ENCODE data around the gene PIK3R3.

PIK3R3 gene

GRCh38 chr1:46148318-46148717 lies 15.9 kb upstream of the PIK3R3 start:
- no peaks in the 10 kb centered on the region for H3K4me1 ChIP-seq (ENCODE audit: control insufficient read depth, insufficient read depth, low read length)
- H3K4me3 ChIP-seq (ENCODE audit: low read length), result no peak overlapping the region
- H3K36me3 ChIP-seq (ENCODE audit: control insufficient read depth, insufficient read depth, low read length), result no peaks in the 10 kb centered on the region
- H3K27ac ChIP-seq (ENCODE audit: low read depth, low read length), result no peak overlapping the region
- no peaks in the 10 kb centered on the region for H3K27me3 ChIP-seq (ENCODE audit: control insufficient read depth, insufficient read depth, low read length)
- no peak overlapping the region for H3K9ac ChIP-seq (ENCODE audit: low read length)

GRCh38 chr1:46137916-46138315 lies 5.5 kb upstream of the PIK3R3 start:
- no peaks in the 10 kb centered on the region for H3K27me3 ChIP-seq (ENCODE audit: control insufficient read depth, insufficient read depth, low read length)
- H3K4me1 ChIP-seq (ENCODE audit: control insufficient read depth, insufficient read depth, low read length), result peaks cover 8% of the 10 kb centered on the region
- no peak overlapping the region for H3K4me3 ChIP-seq (ENCODE audit: low read length)
- no peak overlapping the region for H3K9ac ChIP-seq (ENCODE audit: low read length)
- H3K27ac ChIP-seq (ENCODE audit: low read depth, low read length), result no peak overlapping the region
- no peaks in the 10 kb centered on the region for H3K36me3 ChIP-seq (ENCODE audit: control insufficient read depth, insufficient read depth, low read length)

DNA sequence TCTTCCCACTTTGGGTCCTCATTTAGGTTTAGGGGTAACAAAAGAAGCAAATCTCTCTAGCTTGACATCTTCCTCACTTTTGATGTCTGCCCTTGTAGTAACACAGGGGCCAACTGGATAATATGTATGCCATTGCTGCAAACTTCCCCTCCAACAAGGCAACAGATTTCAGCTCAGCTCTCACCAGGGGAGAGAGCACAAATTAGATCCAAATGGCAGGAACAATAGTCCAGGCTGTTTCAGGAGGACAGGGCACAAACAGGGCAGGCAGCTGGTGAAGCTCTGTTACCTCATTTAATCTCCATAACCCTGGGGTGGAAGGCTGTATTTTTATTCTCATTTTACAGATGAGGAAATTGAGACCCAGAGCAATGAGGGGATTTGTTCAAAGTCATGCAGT lies 4.3 kb upstream of the PIK3R3 start:
- H3K36me3 ChIP-seq (ENCODE audit: control insufficient read depth, insufficient read depth, low read length), result no peaks in the 10 kb centered on the region
- H3K4me3 ChIP-seq (ENCODE audit: low read length), result no peak overlapping the region
- H3K27ac ChIP-seq (ENCODE audit: low read depth, low read length), result no peak overlapping the region
- H3K27me3 ChIP-seq (ENCODE audit: control insufficient read depth, insufficient read depth, low read length), result no peaks in the 10 kb centered on the region
- H3K4me1 ChIP-seq (ENCODE audit: control insufficient read depth, insufficient read depth, low read length), result peaks cover 8% of the 10 kb centered on the region
- no peak overlapping the region for H3K9ac ChIP-seq (ENCODE audit: low read length)

- no peaks in the 10 kb centered on the region for H3K27me3 ChIP-seq (ENCODE audit: control insufficient read depth, insufficient read depth, low read length)
- no peak overlapping the region for H3K9ac ChIP-seq (ENCODE audit: low read length)
- peak overlapping the region; percentile 41 for H3K27ac ChIP-seq (ENCODE audit: low read depth, low read length)
- H3K36me3 ChIP-seq (ENCODE audit: control insufficient read depth, insufficient read depth, low read length), result no peaks in the 10 kb centered on the region
- H3K4me1 ChIP-seq (ENCODE audit: control insufficient read depth, insufficient read depth, low read length), result peaks cover 8% of the 10 kb centered on the region
- no peak overlapping the region for H3K4me3 ChIP-seq (ENCODE audit: low read length)
These were observed 2.4 kb upstream of the PIK3R3 start for GRCh38 chr1:46134660-46135331.

- H3K4me3 ChIP-seq (ENCODE audit: low read length), result peak overlapping the region; percentile 61
- H3K27me3 ChIP-seq (ENCODE audit: control insufficient read depth, insufficient read depth, low read length), result no peaks in the 10 kb centered on the region
- peaks cover 8% of the 10 kb centered on the region for H3K4me1 ChIP-seq (ENCODE audit: control insufficient read depth, insufficient read depth, low read length)
- no peaks in the 10 kb centered on the region for H3K36me3 ChIP-seq (ENCODE audit: control insufficient read depth, insufficient read depth, low read length)
- H3K27ac ChIP-seq (ENCODE audit: low read depth, low read length), result peak overlapping the region; percentile 89
- no peak overlapping the region for H3K9ac ChIP-seq (ENCODE audit: low read length)
These were observed 1.4 kb upstream of the PIK3R3 start for GRCh38 chr1:46133781-46134350.

GRCh38 chr1:46133181-46133658 lies 791 bp upstream of the PIK3R3 start:
- H3K9ac ChIP-seq (ENCODE audit: low read length), result peak overlapping the region; percentile 19
- peak overlapping the region; percentile 61 for H3K4me3 ChIP-seq (ENCODE audit: low read length)
- H3K27ac ChIP-seq (ENCODE audit: low read depth, low read length), result peak overlapping the region; percentile 89
- peaks cover 8% of the 10 kb centered on the region for H3K4me1 ChIP-seq (ENCODE audit: control insufficient read depth, insufficient read depth, low read length)
- H3K27me3 ChIP-seq (ENCODE audit: control insufficient read depth, insufficient read depth, low read length), result no peaks in the 10 kb centered on the region
- no peaks in the 10 kb centered on the region for H3K36me3 ChIP-seq (ENCODE audit: control insufficient read depth, insufficient read depth, low read length)

GRCh38 chr1:46131712-46132528 lies 509 bp downstream of the PIK3R3 start:
- Histone ChIP-seq H3K27me3 (ENCODE audit: control insufficient read depth, insufficient read depth, low read length) (no peaks in the 10 kb centered on the region), H3K27ac (ENCODE audit: low read depth, low read length) (peak overlapping the region; percentile 93), H3K9ac (ENCODE audit: low read length) (peak overlapping the region; percentile 25), H3K36me3 (ENCODE audit: control insufficient read depth, insufficient read depth, low read length) (no peaks in the 10 kb centered on the region), H3K4me3 (ENCODE audit: low read length) (peak overlapping the region; percentile 61), H3K4me1 (ENCODE audit: control insufficient read depth, insufficient read depth, low read length) (peaks cover 8% of the 10 kb centered on the region)

- no peak overlapping the region for H3K9ac ChIP-seq (ENCODE audit: low read length)
- H3K36me3 ChIP-seq (ENCODE audit: control insufficient read depth, insufficient read depth, low read length), result no peaks in the 10 kb centered on the region
- H3K27me3 ChIP-seq (ENCODE audit: control insufficient read depth, insufficient read depth, low read length), result no peaks in the 10 kb centered on the region
- H3K4me3 ChIP-seq (ENCODE audit: low read length), result peak overlapping the region; percentile 56
- H3K4me1 ChIP-seq (ENCODE audit: control insufficient read depth, insufficient read depth, low read length), result peaks cover 8% of the 10 kb centered on the region
- no peak overlapping the region for H3K27ac ChIP-seq (ENCODE audit: low read depth, low read length)
These were observed 1.3 kb downstream of the PIK3R3 start for GRCh38 chr1:46131093-46131492.

DNA sequence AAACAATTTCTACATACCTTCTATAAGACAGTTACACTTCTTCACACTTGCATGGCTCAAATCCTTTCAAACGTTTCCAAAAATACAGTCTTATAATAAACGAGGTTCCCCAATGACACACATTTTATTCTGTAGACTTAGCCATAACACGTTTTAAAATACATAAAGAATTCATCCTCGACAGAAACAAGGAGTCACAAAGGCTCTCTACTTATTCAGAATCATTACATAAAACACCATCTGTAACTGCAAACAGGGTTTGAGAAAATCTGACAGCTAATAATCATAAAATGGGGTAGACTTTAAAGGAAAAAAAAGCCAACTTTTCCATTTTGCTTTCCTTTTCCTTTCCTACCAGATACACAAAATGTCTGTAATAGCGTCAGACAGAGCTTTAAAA lies 1.8 kb downstream of the PIK3R3 start:
- H3K4me3 ChIP-seq (ENCODE audit: low read length), result peak overlapping the region; percentile 56
- no peak overlapping the region for H3K27ac ChIP-seq (ENCODE audit: low read depth, low read length)
- peaks cover 8% of the 10 kb centered on the region for H3K4me1 ChIP-seq (ENCODE audit: control insufficient read depth, insufficient read depth, low read length)
- H3K27me3 ChIP-seq (ENCODE audit: control insufficient read depth, insufficient read depth, low read length), result no peaks in the 10 kb centered on the region
- H3K9ac ChIP-seq (ENCODE audit: low read length), result no peak overlapping the region
- no peaks in the 10 kb centered on the region for H3K36me3 ChIP-seq (ENCODE audit: control insufficient read depth, insufficient read depth, low read length)

DNA sequence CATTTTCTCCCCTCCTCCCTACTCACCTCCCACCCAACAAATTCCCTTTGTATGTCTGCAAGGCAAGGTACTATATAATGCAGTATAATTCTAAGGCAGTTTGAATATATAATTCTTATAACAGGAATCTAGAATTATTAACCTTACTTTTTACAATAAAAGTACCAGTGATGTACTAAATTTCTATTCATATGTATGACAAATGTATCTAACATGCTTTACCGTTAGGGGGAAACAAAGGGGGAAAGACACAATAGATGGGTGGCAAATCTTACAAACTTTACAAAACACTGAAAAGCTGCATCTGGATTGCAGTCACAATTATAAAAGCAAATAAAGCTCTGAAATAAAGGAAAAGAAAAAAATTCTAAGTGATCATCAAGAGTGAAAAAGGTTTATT lies 2.3 kb downstream of the PIK3R3 start:
- Histone ChIP-seq H3K4me3 (ENCODE audit: low read length) (peak overlapping the region; percentile 56), H3K36me3 (ENCODE audit: control insufficient read depth, insufficient read depth, low read length) (no peaks in the 10 kb centered on the region), H3K27ac (ENCODE audit: low read depth, low read length) (no peak overlapping the region), H3K4me1 (ENCODE audit: control insufficient read depth, insufficient read depth, low read length) (peaks cover 5% of the 10 kb centered on the region), H3K27me3 (ENCODE audit: control insufficient read depth, insufficient read depth, low read length) (no peaks in the 10 kb centered on the region), H3K9ac (ENCODE audit: low read length) (no peak overlapping the region)

DNA sequence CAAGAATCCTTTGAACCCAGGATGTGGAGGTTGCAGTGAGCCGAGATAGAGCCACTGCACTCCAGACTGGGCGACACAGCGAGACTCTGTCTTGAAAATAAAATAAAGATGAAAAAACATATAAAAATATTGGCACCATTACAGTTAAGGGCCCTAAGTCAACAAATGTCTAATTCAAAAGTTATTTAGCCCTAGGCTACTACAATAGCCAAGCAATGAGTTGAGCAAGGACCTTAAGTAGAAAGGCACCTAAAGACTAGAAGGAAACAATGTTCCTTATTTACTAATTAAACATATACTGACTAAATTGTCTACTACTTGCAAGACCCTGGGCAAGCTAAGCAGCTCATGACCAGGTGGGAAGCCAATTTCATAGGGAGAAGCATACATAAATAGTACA lies 4.1 kb downstream of the PIK3R3 start:
- Histone ChIP-seq H3K9ac (ENCODE audit: low read length) (no peak overlapping the region), H3K27me3 (ENCODE audit: control insufficient read depth, insufficient read depth, low read length) (no peaks in the 10 kb centered on the region), H3K4me3 (ENCODE audit: low read length) (no peak overlapping the region), H3K27ac (ENCODE audit: low read depth, low read length) (no peak overlapping the region), H3K4me1 (ENCODE audit: control insufficient read depth, insufficient read depth, low read length) (no peaks in the 10 kb centered on the region), H3K36me3 (ENCODE audit: control insufficient read depth, insufficient read depth, low read length) (no peaks in the 10 kb centered on the region)

GRCh38 chr1:46118856-46119255 lies 13.6 kb downstream of the PIK3R3 start:
- Histone ChIP-seq H3K4me3 (ENCODE audit: low read length) (no peak overlapping the region), H3K27me3 (ENCODE audit: control insufficient read depth, insufficient read depth, low read length) (no peaks in the 10 kb centered on the region), H3K36me3 (ENCODE audit: control insufficient read depth, insufficient read depth, low read length) (no peaks in the 10 kb centered on the region), H3K4me1 (ENCODE audit: control insufficient read depth, insufficient read depth, low read length) (no peaks in the 10 kb centered on the region), H3K9ac (ENCODE audit: low read length) (no peak overlapping the region), H3K27ac (ENCODE audit: low read depth, low read length) (no peak overlapping the region)

All from rectal smooth muscle tissue (tissue), 1 donor.